ENCODE measurements around the gene KCNA5. TPM values are rescaled to one million over a fixed set of nuclear protein-coding genes. Genes with fewer than 3 reads are reported as not detected.

The KCNA5 gene
- total RNA-seq, 2 donors from 2014 or later = 0.33 to 2.6 TPM

- DNase-seq (no peak), ATAC-seq (no peak)
- H3K4me1 ChIP-seq = no peaks in the 10 kb centered on the region
- no peaks in the 10 kb centered on the region for H3K27me3 ChIP-seq
- WGBS, 2 donors = 64 to 70% methylated on average over 4 of the region's 4 CpGs
- H3K9me3 ChIP-seq = no peaks in the 10 kb centered on the region
- intact Hi-C loops (cut with DNase I) = no loop called here
- no peaks in the 10 kb centered on the region for H3K36me3 ChIP-seq (replicated peaks in 1 of 2; ENCODE audit: insufficient read depth in 1 of 2, low read depth in 2 of 2)
- TF ChIP-seq CTCF (IDR thresholded peaks at IDR 0.05) = no peak
- TF ChIP-seq POLR2A (IDR thresholded peaks at IDR 0.05) = no peak
- no peak overlapping the region for H3K27ac ChIP-seq
- H3K4me3 ChIP-seq = no peak overlapping the region
Measured at GRCh38 chr12:5026342-5026938, 17.2 kb upstream of the KCNA5 start.

- no peaks in the 10 kb centered on the region for H3K9me3 ChIP-seq
- H3K36me3 ChIP-seq (replicated peaks in 1 of 2; ENCODE audit: insufficient read depth in 1 of 2, low read depth in 2 of 2) = no peaks in the 10 kb centered on the region
- ATAC-seq = no peak
- DNase-seq = no peak
- no peaks in the 10 kb centered on the region for H3K4me1 ChIP-seq
- no peak overlapping the region for H3K4me3 ChIP-seq
- no peak for TF ChIP-seq CTCF (IDR thresholded peaks at IDR 0.05)
- TF ChIP-seq POLR2A (IDR thresholded peaks at IDR 0.05) = no peak
- no peaks in the 10 kb centered on the region for H3K27me3 ChIP-seq
- 37% methylated on average over 4 of the region's 4 CpGs for WGBS, 2 donors
- no peak overlapping the region for H3K27ac ChIP-seq
- intact Hi-C loops (cut with DNase I) = no loop called here
Measured at GRCh38 chr12:5027046-5027821, 16.4 kb upstream of the KCNA5 start.

GRCh38 chr12:5030066-5030465 lies 13.6 kb upstream of the KCNA5 start:
- no peak overlapping the region for H3K4me3 ChIP-seq
- H3K36me3 ChIP-seq (replicated peaks in 1 of 2; ENCODE audit: insufficient read depth in 1 of 2, low read depth in 2 of 2) = no peaks in the 10 kb centered on the region
- no peak overlapping the region for H3K27ac ChIP-seq
- no peaks in the 10 kb centered on the region for H3K9me3 ChIP-seq
- no peaks in the 10 kb centered on the region for H3K4me1 ChIP-seq
- TF ChIP-seq CTCF (IDR thresholded peaks at IDR 0.05) = no peak
- intact Hi-C loops (cut with DNase I) = no loop called here
- no peaks in the 10 kb centered on the region for H3K27me3 ChIP-seq
- no peak for ATAC-seq
- DNase-seq = no peak

- no peaks in the 10 kb centered on the region for H3K9me3 ChIP-seq
- WGBS, 2 donors = 69 to 77% methylated on average over 6 of the region's 6 CpGs
- H3K4me1 ChIP-seq = no peaks in the 10 kb centered on the region
- no peak overlapping the region for H3K4me3 ChIP-seq
- no peaks in the 10 kb centered on the region for H3K27me3 ChIP-seq
- H3K36me3 ChIP-seq (replicated peaks in 1 of 2; ENCODE audit: insufficient read depth in 1 of 2, low read depth in 2 of 2) = no peaks in the 10 kb centered on the region
- no peak overlapping the region for H3K27ac ChIP-seq
- DNase-seq (no peak), ATAC-seq (no peak)
- TF ChIP-seq POLR2A (IDR thresholded peaks at IDR 0.05) (no peak), CTCF (IDR thresholded peaks at IDR 0.05) (no peak)
- intact Hi-C loops (cut with DNase I) = no loop called here
Measured at GRCh38 chr12:5031242-5031641, 12.4 kb upstream of the KCNA5 start.

- Histone ChIP-seq H3K4me3 (no peak overlapping the region), H3K27ac (no peak overlapping the region), H3K27me3 (no peaks in the 10 kb centered on the region), H3K9me3 (no peaks in the 10 kb centered on the region), H3K4me1 (no peaks in the 10 kb centered on the region), H3K36me3 (replicated peaks in 1 of 2; ENCODE audit: insufficient read depth in 1 of 2, low read depth in 2 of 2) (no peaks in the 10 kb centered on the region)
- DNase-seq (no peak), ATAC-seq (no peak)
- 63 to 76% methylated on average over 3 of the region's 3 CpGs for WGBS, 2 donors
- intact Hi-C loops (cut with DNase I) = no loop called here
- TF ChIP-seq POLR2A (IDR thresholded peaks at IDR 0.05) = no peak
Measured at GRCh38 chr12:5031958-5032357, 11.7 kb upstream of the KCNA5 start.
